ENCODE results near the gene NUDCD3.

Gene NUDCD3

DNA sequence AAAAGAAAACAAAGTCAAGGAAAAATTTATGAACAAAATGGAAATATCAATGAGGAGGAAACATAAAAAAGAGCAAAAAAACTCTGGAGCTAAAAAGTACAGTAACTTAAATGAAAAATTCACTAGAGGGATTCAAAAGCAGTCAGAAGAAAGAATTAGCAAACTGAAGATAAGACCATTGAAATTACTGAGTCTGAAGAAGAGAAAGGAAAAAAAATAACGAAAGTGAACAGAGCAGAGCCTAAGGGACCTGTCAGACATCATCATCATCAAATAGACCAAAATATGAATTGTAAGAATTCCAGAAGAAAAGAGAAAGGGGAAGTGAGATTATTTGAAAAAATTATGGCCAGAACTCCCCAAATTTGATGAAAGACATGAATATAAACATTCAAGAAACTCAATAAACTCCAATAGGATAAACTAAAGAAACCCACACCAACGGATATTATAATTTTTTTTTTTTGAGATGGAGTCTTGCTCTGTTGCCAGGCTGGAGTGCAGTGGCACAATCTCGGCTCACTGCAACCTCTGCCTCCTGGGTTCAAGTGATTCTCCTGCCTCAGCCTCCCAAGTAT is 34.4 kb upstream of the NUDCD3 start:
- Histone ChIP-seq H3K4me2 (ENCODE audit: low read length) (no peak overlapping the region), H3K4me3 (ENCODE audit: low read length) (no peak overlapping the region), H3K79me2 (ENCODE audit: control insufficient read depth, low read length) (no peaks in the 10 kb centered on the region), H3K27me3 (ENCODE audit: control insufficient read depth, low read length) (peaks cover 22% of the 10 kb centered on the region), H3K36me3 (ENCODE audit: control insufficient read depth, low read length) (no peaks in the 10 kb centered on the region), H3K27ac (ENCODE audit: low read depth, low read length) (no peak overlapping the region), H3K9me3 (ENCODE audit: control insufficient read depth, insufficient read depth, low read length) (no peaks in the 10 kb centered on the region), H3F3A (ENCODE audit: control insufficient read depth, insufficient read depth) (no peaks in the 10 kb centered on the region), H3K9me2 (replicated peaks; ENCODE audit: control insufficient read depth, low read length) (no peaks in the 10 kb centered on the region), H3K4me1 (ENCODE audit: control insufficient read depth, low read length) (no peaks in the 10 kb centered on the region), H4K20me1 (ENCODE audit: control insufficient read depth, insufficient read depth, low read depth, low read length) (no peaks in the 10 kb centered on the region)
- TF ChIP-seq, protein P1, sequence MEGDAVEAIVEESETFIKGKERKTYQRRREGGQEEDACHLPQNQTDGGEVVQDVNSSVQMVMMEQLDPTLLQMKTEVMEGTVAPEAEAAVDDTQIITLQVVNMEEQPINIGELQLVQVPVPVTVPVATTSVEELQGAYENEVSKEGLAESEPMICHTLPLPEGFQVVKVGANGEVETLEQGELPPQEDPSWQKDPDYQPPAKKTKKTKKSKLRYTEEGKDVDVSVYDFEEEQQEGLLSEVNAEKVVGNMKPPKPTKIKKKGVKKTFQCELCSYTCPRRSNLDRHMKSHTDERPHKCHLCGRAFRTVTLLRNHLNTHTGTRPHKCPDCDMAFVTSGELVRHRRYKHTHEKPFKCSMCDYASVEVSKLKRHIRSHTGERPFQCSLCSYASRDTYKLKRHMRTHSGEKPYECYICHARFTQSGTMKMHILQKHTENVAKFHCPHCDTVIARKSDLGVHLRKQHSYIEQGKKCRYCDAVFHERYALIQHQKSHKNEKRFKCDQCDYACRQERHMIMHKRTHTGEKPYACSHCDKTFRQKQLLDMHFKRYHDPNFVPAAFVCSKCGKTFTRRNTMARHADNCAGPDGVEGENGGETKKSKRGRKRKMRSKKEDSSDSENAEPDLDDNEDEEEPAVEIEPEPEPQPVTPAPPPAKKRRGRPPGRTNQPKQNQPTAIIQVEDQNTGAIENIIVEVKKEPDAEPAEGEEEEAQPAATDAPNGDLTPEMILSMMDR (IDR thresholded peaks at IDR 0.05; ENCODE audit: low read depth, low read length, poor library complexity, severe bottlenecking): no peak
- no peak for TF ChIP-seq EZH2phosphoT487 (IDR thresholded peaks at IDR 0.05; ENCODE audit: borderline replicate concordance, low read length)

DNA sequence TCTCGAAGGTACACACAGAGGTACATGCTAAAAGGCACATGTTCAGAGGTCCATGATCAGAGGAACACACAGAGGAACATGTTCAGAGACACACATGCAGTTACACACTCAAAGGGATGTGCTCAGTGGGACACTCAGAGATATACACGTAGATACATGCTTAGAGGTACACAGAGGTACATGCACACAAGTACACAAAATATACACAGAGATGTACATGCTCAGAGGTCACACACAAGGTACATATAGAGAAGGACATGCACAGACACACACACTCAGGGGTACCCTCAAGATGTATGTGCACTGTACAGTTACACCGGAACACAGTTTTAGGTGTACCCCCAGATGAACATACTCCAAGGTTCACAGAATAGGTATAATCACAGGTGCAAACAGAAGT is 31.9 kb upstream of the NUDCD3 start:
- no peaks in the 10 kb centered on the region for H4K20me1 ChIP-seq (ENCODE audit: control insufficient read depth, insufficient read depth, low read depth, low read length)
- TF ChIP-seq EZH2phosphoT487 (IDR thresholded peaks at IDR 0.05; ENCODE audit: borderline replicate concordance, low read length): no peak
- TF ChIP-seq, protein P1 (IDR thresholded peaks at IDR 0.05; ENCODE audit: low read depth, low read length, poor library complexity, severe bottlenecking): no peak
- H3K9me2 ChIP-seq (replicated peaks; ENCODE audit: control insufficient read depth, low read length): no peaks in the 10 kb centered on the region
- no peaks in the 10 kb centered on the region for H3F3A ChIP-seq (ENCODE audit: control insufficient read depth, insufficient read depth)
- no peaks in the 10 kb centered on the region for H3K79me2 ChIP-seq (ENCODE audit: control insufficient read depth, low read length)
- no peak overlapping the region for H3K4me2 ChIP-seq (ENCODE audit: low read length)
- H3K4me1 ChIP-seq (ENCODE audit: control insufficient read depth, low read length): no peaks in the 10 kb centered on the region
- no peaks in the 10 kb centered on the region for H3K9me3 ChIP-seq (ENCODE audit: control insufficient read depth, insufficient read depth, low read length)
- H3K27ac ChIP-seq (ENCODE audit: low read depth, low read length): no peak overlapping the region
- H3K27me3 ChIP-seq (ENCODE audit: control insufficient read depth, low read length): peaks cover 18% of the 10 kb centered on the region; the same call in 1 of the 2 replicates
- H3K36me3 ChIP-seq (ENCODE audit: control insufficient read depth, low read length): no peaks in the 10 kb centered on the region
- H3K4me3 ChIP-seq (ENCODE audit: low read length): no peak overlapping the region

DNA sequence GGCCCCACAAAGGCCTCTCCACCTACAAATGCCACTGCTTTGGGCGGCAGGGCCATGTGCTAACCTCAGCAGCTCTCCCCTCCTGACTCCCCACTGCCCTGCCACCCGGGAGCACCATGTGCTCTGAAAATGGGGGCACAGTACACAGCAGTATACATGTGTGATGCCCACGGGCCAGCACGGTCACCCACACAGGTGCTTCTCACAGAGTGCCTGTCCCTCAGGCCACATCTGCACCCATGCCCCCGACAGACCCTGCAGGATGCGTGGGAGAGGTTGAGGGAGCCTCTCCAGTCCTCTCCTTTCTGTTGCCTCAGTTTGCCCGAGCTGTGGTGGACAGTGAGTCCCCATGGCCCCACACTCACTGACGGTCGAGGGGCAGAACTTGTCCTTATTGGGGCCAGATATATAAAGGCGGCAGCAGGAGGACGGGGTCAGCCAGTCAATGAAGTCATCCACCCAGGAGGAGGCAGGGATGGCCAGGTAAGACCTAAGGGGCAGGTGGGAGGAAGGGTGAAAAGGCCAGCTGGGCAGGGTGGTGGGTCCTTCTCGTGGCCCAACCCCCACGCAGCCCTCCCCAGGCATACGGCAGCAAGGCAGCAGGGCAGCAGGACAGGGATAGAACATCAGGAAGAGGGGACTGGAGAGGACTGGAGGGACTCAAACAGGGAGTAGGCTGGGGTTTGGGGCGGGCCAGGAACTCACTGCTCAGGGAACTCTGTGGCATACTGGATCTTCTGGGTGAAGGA is 31.1 kb upstream of the NUDCD3 start:
- no peak overlapping the region for H3K4me3 ChIP-seq (ENCODE audit: low read length)
- H3K27ac ChIP-seq (ENCODE audit: low read depth, low read length): no peak overlapping the region
- H3K79me2 ChIP-seq (ENCODE audit: control insufficient read depth, low read length): no peaks in the 10 kb centered on the region
- H3K4me2 ChIP-seq (ENCODE audit: low read length): no peak overlapping the region
- H4K20me1 ChIP-seq (ENCODE audit: control insufficient read depth, insufficient read depth, low read depth, low read length): no peaks in the 10 kb centered on the region
- H3K9me3 ChIP-seq (ENCODE audit: control insufficient read depth, insufficient read depth, low read length): no peaks in the 10 kb centered on the region
- no peaks in the 10 kb centered on the region for H3F3A ChIP-seq (ENCODE audit: control insufficient read depth, insufficient read depth)
- H3K4me1 ChIP-seq (ENCODE audit: control insufficient read depth, low read length): no peaks in the 10 kb centered on the region
- peaks cover 18% of the 10 kb centered on the region; the same call in 1 of the 2 replicates for H3K27me3 ChIP-seq (ENCODE audit: control insufficient read depth, low read length)
- no peaks in the 10 kb centered on the region for H3K36me3 ChIP-seq (ENCODE audit: control insufficient read depth, low read length)
- no peaks in the 10 kb centered on the region for H3K9me2 ChIP-seq (replicated peaks; ENCODE audit: control insufficient read depth, low read length)
- no peak for TF ChIP-seq EZH2phosphoT487 (IDR thresholded peaks at IDR 0.05; ENCODE audit: borderline replicate concordance, low read length)
- TF ChIP-seq, protein P1 (IDR thresholded peaks at IDR 0.05; ENCODE audit: low read depth, low read length, poor library complexity, severe bottlenecking): no peak
